ENCODE measurements around the gene SAMD8. TPM values are rescaled to one million over a fixed set of nuclear protein-coding genes. Genes with fewer than 3 reads are reported as not detected.

Gene SAMD8
- total and polyA plus RNA-seq, 10 of the 15 experiments (the other 5 are each of a cell fraction or from before 2014, with no cell fraction given) = 2.8 to 26.0 (median 9.3) TPM

DNA sequence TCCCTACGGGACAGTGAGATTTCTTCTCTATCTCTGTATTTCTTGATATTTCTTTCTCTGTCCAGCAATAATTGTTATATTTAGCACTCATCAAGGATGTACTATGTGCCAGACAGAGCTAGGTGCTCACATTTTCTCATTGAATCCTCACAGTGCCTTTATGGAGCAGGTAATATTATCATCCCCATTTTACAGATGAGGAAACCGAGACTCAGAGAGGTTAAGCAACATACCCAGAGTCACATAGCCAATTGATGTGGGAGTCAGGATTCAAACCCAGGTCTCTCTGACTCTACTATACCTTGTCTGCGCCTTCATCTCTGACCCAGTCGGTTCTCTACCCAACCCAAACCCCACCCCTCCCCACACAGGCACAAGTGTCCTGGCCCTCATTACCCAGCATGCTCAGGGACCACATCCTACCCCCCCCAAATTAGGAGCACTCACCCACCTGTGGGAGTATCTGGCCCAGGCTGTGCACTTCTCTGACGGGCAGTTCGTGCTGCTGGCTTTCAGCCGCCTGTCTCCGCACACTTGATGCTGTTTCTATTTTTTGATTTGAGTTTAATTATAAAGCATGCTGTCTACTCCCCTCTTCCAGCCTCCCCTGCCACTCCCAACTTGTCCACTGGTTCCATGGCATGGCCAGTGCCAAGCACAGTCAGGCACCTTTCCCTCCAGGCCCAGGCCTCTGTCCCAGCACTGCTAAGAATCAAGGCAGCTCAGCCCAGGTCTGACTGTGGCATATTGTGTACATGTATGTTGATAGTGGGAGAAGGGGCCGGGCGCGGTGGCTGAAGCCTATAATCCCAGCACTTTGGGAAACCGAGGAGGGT is 9.8 kb upstream of the SAMD8 start:
- RAD21 ChIA-PET (ENCODE audit: unreplicated experiment) = interaction anchor here (1.0 kb wide), 1 partner anchor 515 kb away, joined by 3 read pairs; no protein-coding TSS in a partner anchor

DNA sequence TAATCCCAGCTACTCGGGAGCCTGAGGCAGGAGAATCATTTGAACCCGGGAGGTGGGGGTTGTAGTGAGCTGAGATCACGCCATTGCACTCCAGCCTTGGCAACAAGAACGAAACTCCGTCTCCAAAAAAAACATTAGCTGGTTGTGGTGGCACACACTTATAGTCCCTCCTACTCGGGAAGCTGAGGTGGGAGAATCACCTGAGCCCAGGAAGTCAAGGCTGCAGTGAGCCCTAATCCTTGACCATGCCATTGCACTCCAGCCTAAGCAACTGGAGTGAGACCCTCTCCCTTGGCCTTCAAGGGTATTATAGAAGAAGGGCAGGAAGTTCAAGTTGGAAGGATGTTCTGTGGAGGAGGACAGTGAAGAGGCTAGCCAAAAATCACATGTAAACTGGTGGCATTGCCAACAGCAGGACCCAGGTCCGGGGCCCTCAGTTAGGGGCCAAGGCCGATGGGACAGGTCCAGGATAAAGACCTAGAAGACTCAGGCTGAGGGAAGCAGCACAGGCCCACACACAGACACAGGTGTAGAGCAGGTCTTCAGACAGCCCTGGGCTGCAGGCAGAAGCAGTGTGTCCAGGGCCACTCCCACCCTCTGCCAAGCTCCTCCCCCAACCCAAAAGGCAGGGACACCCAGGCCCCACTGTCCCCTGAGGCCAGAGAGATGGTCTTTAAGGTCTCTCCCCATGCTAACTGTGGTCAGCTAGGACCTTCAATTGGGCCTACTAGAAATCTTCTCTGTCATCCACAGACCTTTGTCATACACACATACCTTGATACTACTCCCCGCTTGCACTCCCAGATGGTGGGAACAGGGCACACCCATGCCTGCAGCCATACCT is 8.4 kb upstream of the SAMD8 start:
- no peak overlapping the region for H3K27ac ChIP-seq (ENCODE audit: control insufficient read depth, insufficient read depth)
- H3K9me3 ChIP-seq (replicated peaks; ENCODE audit: control insufficient read depth, insufficient read depth, low read length) = no peaks in the 10 kb centered on the region
- intact Hi-C loops (cut with micrococcal nuclease; ENCODE audit: unreplicated experiment) = loop anchor here (10.0 kb wide), 2 partner anchors 518 to 678 kb away; no protein-coding TSS in a partner anchor
- ChIA-PET SMC1A (ENCODE audit: uncharacterized antibody, unreplicated experiment) (interaction anchor here (1.4 to 1.8 kb wide), 2 partner anchors 364 to 835 kb away, joined by 3 to 6 read pairs; no protein-coding TSS in a partner anchor), POLR2A (no interaction called here), CTCF (interaction anchor here (0.8 to 7.8 kb wide), 5 partner anchors 16 to 1217 kb away, joined by 3 to 71 read pairs (median 3); partner anchors contain the start of gene COMTD1), RAD21 (ENCODE audit: unreplicated experiment) (interaction anchor here (0.5 to 3.1 kb wide), 3 partner anchors 132 to 858 kb away, joined by 3 to 11 read pairs (median 3); partner anchors contain the start of gene COMTD1)
- no peak overlapping the region for H3K4me2 ChIP-seq (ENCODE audit: control insufficient read depth, insufficient read depth)
- ATAC-seq = no peak
- no peak overlapping the region for H3K4me3 ChIP-seq
- no peaks in the 10 kb centered on the region for H3K79me2 ChIP-seq (ENCODE audit: control insufficient read depth, insufficient read depth, low read length)
- no peak for DNase-seq (ENCODE audit: low read depth, low spot score)
- BruUV-seq (replicated peaks) = no TSS peak
- H3K4me1 ChIP-seq (ENCODE audit: control insufficient read depth, insufficient read depth, low read length) = peaks cover 9% of the 10 kb centered on the region; the same call in 1 of the 2 replicates
- in situ Hi-C loops (cut with MboI) = loop anchor here (5.0 kb wide), 1 partner anchor 836 kb away; no protein-coding TSS in a partner anchor
- no peak overlapping the region for H2AFZ ChIP-seq (ENCODE audit: control insufficient read depth, low read depth, low read length)
- H3K9ac ChIP-seq (ENCODE audit: control insufficient read depth, insufficient read depth, low read length) = no peak overlapping the region
- no peaks in the 10 kb centered on the region for H4K20me1 ChIP-seq (ENCODE audit: control insufficient read depth, insufficient read depth)
- no peaks in the 10 kb centered on the region for H3K36me3 ChIP-seq (ENCODE audit: control insufficient read depth in 2 of 2, insufficient read depth in 2 of 2, low read length in 1 of 2)
- H3K27me3 ChIP-seq (replicated peaks in 1 of 2; ENCODE audit: control insufficient read depth in 2 of 2, insufficient read depth in 2 of 2, low read length in 1 of 2) = no peaks in the 10 kb centered on the region
- no peak for FAIRE-seq
- 61% methylated on average over 9 of the region's 9 CpGs for WGBS (ENCODE audit: insufficient coverage, insufficient replicate concordance, low lambda C conversion rate, missing lambda C conversion rate)
- TF ChIP-seq, protein P1, sequence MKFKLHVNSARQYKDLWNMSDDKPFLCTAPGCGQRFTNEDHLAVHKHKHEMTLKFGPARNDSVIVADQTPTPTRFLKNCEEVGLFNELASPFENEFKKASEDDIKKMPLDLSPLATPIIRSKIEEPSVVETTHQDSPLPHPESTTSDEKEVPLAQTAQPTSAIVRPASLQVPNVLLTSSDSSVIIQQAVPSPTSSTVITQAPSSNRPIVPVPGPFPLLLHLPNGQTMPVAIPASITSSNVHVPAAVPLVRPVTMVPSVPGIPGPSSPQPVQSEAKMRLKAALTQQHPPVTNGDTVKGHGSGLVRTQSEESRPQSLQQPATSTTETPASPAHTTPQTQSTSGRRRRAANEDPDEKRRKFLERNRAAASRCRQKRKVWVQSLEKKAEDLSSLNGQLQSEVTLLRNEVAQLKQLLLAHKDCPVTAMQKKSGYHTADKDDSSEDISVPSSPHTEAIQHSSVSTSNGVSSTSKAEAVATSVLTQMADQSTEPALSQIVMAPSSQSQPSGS (IDR thresholded peaks at IDR 0.05; ENCODE audit: low read length) = no peak
- TF ChIP-seq FOS (IDR thresholded peaks at IDR 0.05; ENCODE audit: borderline replicate concordance, extremely low read depth, insufficient read length) (no peak), PAX8 (IDR thresholded peaks at IDR 0.05) (no peak)
- TF ChIP-seq, protein P2, sequence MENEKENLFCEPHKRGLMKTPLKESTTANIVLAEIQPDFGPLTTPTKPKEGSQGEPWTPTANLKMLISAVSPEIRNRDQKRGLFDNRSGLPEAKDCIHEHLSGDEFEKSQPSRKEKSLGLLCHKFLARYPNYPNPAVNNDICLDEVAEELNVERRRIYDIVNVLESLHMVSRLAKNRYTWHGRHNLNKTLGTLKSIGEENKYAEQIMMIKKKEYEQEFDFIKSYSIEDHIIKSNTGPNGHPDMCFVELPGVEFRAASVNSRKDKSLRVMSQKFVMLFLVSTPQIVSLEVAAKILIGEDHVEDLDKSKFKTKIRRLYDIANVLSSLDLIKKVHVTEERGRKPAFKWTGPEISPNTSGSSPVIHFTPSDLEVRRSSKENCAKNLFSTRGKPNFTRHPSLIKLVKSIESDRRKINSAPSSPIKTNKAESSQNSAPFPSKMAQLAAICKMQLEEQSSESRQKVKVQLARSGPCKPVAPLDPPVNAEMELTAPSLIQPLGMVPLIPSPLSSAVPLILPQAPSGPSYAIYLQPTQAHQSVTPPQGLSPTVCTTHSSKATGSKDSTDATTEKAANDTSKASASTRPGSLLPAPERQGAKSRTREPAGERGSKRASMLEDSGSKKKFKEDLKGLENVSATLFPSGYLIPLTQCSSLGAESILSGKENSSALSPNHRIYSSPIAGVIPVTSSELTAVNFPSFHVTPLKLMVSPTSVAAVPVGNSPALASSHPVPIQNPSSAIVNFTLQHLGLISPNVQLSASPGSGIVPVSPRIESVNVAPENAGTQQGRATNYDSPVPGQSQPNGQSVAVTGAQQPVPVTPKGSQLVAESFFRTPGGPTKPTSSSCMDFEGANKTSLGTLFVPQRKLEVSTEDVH (IDR thresholded peaks at IDR 0.05; ENCODE audit: low read depth, partially characterized antibody) = no peak

More for the DNA sequence above, 9.8 kb upstream of the SAMD8 start:
- H3K27me3 ChIP-seq (replicated peaks in 1 of 2; ENCODE audit: control insufficient read depth in 2 of 2, insufficient read depth in 2 of 2, low read length in 1 of 2) = no peaks in the 10 kb centered on the region
- no peak overlapping the region for H3K9ac ChIP-seq (ENCODE audit: control insufficient read depth, insufficient read depth, low read length)
- ATAC-seq (no peak), DNase-seq (ENCODE audit: low read depth, low spot score) (no peak), FAIRE-seq (no peak)
- peaks cover 9% of the 10 kb centered on the region; the same call in 1 of the 2 replicates for H3K4me1 ChIP-seq (ENCODE audit: control insufficient read depth, insufficient read depth, low read length)
- intact Hi-C loops (cut with micrococcal nuclease; ENCODE audit: unreplicated experiment) = loop anchor here (2.0 to 10.0 kb wide), 3 partner anchors 363 to 677 kb away; no protein-coding TSS in a partner anchor
- no peak overlapping the region for H3K4me3 ChIP-seq
- in situ Hi-C loops (cut with MboI) = loop anchor here (5.0 kb wide), 1 partner anchor 834 kb away; no protein-coding TSS in a partner anchor
- 78% methylated on average over 12 of the region's 12 CpGs for WGBS (ENCODE audit: insufficient coverage, insufficient replicate concordance, low lambda C conversion rate, missing lambda C conversion rate)
- no peak overlapping the region for H2AFZ ChIP-seq (ENCODE audit: control insufficient read depth, low read depth, low read length)
- no peaks in the 10 kb centered on the region for H3K9me3 ChIP-seq (replicated peaks; ENCODE audit: control insufficient read depth, insufficient read depth, low read length)
- no peak for TF ChIP-seq ZNF384 (IDR thresholded peaks at IDR 0.05; ENCODE audit: borderline replicate concordance, low read depth, low read length)
- TF ChIP-seq RCOR1 (conservative IDR thresholded peaks at IDR 0.05; ENCODE audit: low read depth, low read length) = no peak
- no peak for TF ChIP-seq MTA2 (IDR thresholded peaks at IDR 0.05; ENCODE audit: low read depth)
- ChIA-PET POLR2A (no interaction called here), CTCF (interaction anchor here (0.5 to 7.8 kb wide), 9 partner anchors 8 to 927 kb away, joined by 3 to 71 read pairs (median 4); partner anchors contain the start of genes COMTD1 and SAMD8), SMC1A (ENCODE audit: uncharacterized antibody, unreplicated experiment) (interaction anchor here (1.2 to 2.4 kb wide), 2 partner anchors 82 to 858 kb away, joined by 4 to 10 read pairs; no protein-coding TSS in a partner anchor)
- BruUV-seq (replicated peaks) = no TSS peak
- no peak overlapping the region for H3K4me2 ChIP-seq (ENCODE audit: control insufficient read depth, insufficient read depth)
- no peaks in the 10 kb centered on the region for H4K20me1 ChIP-seq (ENCODE audit: control insufficient read depth, insufficient read depth)
- no peaks in the 10 kb centered on the region for H3K36me3 ChIP-seq (ENCODE audit: control insufficient read depth in 2 of 2, insufficient read depth in 2 of 2, low read length in 1 of 2)
- H3K27ac ChIP-seq (ENCODE audit: control insufficient read depth, insufficient read depth) = no peak overlapping the region
- H3K79me2 ChIP-seq (ENCODE audit: control insufficient read depth, insufficient read depth, low read length) = no peaks in the 10 kb centered on the region

Data from GM12878 (cell line).